Brain microvascular endothelial cell (primary cell): Measurements from ENCODE around the gene GRID1.

ENCODE experiments used
- DNase-seq: peaks from one replicate; pipeline ENCODE4 v3.0.0-alpha.2; 2020
- H3K27ac ChIP-seq: fragments of 250-450 bp; sonication (Bioruptor Pico); 2 replicates; pipeline ENCODE4 v1.5.1; 2020; ENCODE audit warnings: mild to moderate bottlenecking, moderate library complexity
- H3K27me3 ChIP-seq: fragments of 250-450 bp; sonication (Bioruptor Pico); replicated peaks from 2 replicates; pipeline ENCODE4 v1.5.1; 2020; ENCODE audit warnings: mild to moderate bottlenecking
- H3K36me3 ChIP-seq: fragments of 250-450 bp; sonication (Bioruptor Pico); replicated peaks from 2 replicates; pipeline ENCODE4 v1.5.1; 2020; ENCODE audit warnings: mild to moderate bottlenecking
- H3K4me3 ChIP-seq: 2 replicates; pipeline ENCODE4 v1.5.1; 2011; ENCODE audit warnings: low read depth, mild to moderate bottlenecking, control low read depth, low read length, moderate library complexity
- in situ Hi-C: cut with HindIII; loops from 2 replicates; pipeline ENCODE4 v1.10.0; 2017; ENCODE audit warnings: low sequenced_read_pairs, low pct_ligation_motif_present
- TF ChIP-seq, protein P1 (sequence below): IDR thresholded peaks from 2 replicates; pipeline ENCODE4 v1.5.1; 2011; ENCODE audit warnings: low read depth, mild to moderate bottlenecking, moderate library complexity, low read length, control low read depth, inconsistent platforms; ENCODE audit errors: missing control alignments

Gene GRID1

GRCh38 chr10:86074294-86074693 lies 292.3 kb downstream of the GRID1 start:
- Histone ChIP-seq H3K36me3 (no peaks in the 10 kb centered on the region), H3K27ac (no peak overlapping the region), H3K4me3 (no peak overlapping the region), H3K27me3 (no peaks in the 10 kb centered on the region)
- in situ Hi-C loops = no loop called here
- TF ChIP-seq, protein P1, sequence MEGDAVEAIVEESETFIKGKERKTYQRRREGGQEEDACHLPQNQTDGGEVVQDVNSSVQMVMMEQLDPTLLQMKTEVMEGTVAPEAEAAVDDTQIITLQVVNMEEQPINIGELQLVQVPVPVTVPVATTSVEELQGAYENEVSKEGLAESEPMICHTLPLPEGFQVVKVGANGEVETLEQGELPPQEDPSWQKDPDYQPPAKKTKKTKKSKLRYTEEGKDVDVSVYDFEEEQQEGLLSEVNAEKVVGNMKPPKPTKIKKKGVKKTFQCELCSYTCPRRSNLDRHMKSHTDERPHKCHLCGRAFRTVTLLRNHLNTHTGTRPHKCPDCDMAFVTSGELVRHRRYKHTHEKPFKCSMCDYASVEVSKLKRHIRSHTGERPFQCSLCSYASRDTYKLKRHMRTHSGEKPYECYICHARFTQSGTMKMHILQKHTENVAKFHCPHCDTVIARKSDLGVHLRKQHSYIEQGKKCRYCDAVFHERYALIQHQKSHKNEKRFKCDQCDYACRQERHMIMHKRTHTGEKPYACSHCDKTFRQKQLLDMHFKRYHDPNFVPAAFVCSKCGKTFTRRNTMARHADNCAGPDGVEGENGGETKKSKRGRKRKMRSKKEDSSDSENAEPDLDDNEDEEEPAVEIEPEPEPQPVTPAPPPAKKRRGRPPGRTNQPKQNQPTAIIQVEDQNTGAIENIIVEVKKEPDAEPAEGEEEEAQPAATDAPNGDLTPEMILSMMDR = no peak
- no peak for DNase-seq

DNA sequence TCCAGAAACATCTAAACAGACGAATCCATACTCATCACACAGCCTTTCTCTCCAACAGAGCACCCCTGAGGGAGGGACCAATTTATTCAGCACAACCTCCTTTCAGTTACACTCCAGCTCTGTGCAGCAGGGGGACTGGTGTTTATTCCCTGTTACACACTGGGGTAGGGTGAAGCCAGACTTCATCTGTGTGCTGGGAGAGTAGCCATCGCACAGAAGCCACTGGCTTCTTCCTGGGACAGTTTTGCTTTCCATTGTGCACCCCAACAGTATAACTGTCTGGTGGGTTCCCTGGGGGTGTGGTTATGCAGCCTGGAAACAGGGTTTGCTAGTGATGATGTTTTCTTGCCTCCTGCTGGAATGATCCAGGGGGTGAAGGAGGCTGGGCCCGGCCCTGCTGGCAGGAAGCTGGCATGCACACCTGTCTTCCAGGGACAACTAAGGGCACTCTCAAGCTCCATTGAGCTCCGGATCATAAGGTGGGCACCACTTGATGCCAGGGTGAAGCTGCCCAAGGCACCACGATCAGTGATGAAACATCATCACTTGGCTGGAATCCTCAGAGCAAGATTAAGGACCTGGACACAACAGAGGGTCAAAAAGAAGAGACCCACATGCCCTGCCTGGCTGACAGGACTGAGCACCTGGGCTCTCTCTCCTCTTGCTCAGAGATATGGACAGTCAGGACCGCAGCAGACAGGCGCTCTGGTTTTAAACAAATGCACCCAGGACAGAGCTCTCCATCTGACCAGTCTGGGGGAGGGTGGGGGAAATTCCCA lies 293.2 kb downstream of the GRID1 start:
- TF ChIP-seq, protein P1 = no peak
- H3K27me3 ChIP-seq = no peaks in the 10 kb centered on the region
- in situ Hi-C loops = no loop called here
- DNase-seq = no peak
- no peak overlapping the region for H3K4me3 ChIP-seq
- no peaks in the 10 kb centered on the region for H3K36me3 ChIP-seq
- no peak overlapping the region for H3K27ac ChIP-seq

GRCh38 chr10:86072413-86072812 lies 294.2 kb downstream of the GRID1 start:
- H3K27ac ChIP-seq = no peak overlapping the region
- in situ Hi-C loops = no loop called here
- H3K36me3 ChIP-seq = no peaks in the 10 kb centered on the region
- H3K27me3 ChIP-seq = no peaks in the 10 kb centered on the region
- no peak for DNase-seq
- no peak overlapping the region for H3K4me3 ChIP-seq
- TF ChIP-seq, protein P1 = no peak

- Histone ChIP-seq H3K36me3 (no peaks in the 10 kb centered on the region), H3K27me3 (no peaks in the 10 kb centered on the region), H3K27ac (no peak overlapping the region), H3K4me3 (no peak overlapping the region)
- in situ Hi-C loops = no loop called here
- no peak for DNase-seq
- TF ChIP-seq, protein P1 = no peak
Observed at GRCh38 chr10:86071758-86072157, 294.8 kb downstream of the GRID1 start.

DNA sequence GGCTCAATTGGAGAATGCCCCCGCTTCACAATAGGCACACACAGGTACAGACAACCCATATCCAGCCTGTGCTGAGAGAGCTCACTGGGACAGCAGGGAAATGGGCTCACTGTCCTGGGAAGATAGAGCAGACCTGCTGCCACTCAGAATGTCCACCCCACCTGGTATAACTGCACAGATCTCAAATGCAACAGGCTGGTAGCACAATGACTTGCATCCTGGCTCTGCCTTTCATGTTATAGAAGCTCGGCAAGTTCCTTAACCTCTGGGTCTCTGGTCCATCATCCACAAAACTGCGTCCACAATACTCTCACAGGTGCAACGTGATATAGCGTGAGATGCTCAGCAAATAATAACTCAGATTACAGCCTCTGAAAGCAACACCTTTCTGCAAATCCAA lies 295.4 kb downstream of the GRID1 start:
- in situ Hi-C loops = no loop called here
- H3K27ac ChIP-seq = no peak overlapping the region

More for the DNA sequence above, 295.4 kb downstream of the GRID1 start:
- H3K36me3 ChIP-seq = no peaks in the 10 kb centered on the region
- no peaks in the 10 kb centered on the region for H3K27me3 ChIP-seq
- DNase-seq = no peak
- TF ChIP-seq, protein P1 = no peak
- no peak overlapping the region for H3K4me3 ChIP-seq
